ENCODE data around the gene DUOXA1. TPM values are rescaled to one million over a fixed set of nuclear protein-coding genes. Genes with fewer than 3 reads are reported as not detected.

DUOXA1 gene, protein sequence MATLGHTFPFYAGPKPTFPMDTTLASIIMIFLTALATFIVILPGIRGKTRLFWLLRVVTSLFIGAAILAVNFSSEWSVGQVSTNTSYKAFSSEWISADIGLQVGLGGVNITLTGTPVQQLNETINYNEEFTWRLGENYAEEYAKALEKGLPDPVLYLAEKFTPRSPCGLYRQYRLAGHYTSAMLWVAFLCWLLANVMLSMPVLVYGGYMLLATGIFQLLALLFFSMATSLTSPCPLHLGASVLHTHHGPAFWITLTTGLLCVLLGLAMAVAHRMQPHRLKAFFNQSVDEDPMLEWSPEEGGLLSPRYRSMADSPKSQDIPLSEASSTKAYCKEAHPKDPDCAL
- not detected for total RNA-seq

DNA sequence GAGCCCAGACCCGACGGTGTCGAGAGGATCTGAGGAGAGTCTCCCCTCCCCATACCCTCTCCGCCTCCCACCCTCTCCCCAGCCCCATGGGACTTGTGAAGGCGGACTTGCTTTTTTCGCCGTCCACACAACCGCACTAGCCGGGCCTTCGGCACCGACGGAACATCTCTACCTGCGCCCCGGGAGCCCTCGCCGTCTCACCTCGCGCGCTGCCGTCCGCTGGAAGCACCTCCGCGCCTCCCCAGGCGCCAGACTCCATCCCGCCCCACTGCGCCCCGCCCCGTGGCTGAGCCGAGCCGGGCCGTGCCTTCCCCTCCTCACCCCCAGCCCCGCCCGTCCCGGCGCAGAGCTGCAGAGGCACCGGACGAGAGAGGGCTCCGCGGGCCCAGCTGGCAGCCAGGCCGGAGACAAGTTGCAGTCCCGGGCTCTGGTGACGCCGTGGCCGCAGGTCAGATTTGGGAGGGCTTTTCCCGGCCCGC lies at the start of gene DUOXA1, which contains the start of gene DUOX1:
TSS of gene DUOXA1 (minus strand) at position 229 of the 479 bp plus-strand sequence. CDS start 6,865 bp downstream, outside the sequence.
TSS of gene DUOX1 (plus strand) at position 344 of the 479 bp plus-strand sequence. CDS start 1,973 bp downstream, outside the sequence.
- FAIRE-seq, result no peak
- DNase-seq (ENCODE audit: low spot score in 2 of 2), result peak in 1 of 2 donors; percentile 53

- FAIRE-seq, result no peak
- DNase-seq (ENCODE audit: low spot score in 2 of 2), result no peak
Observed at GRCh38 chr15:45177285-45177684, 47.6 kb upstream of the DUOXA1 start.

DNA sequence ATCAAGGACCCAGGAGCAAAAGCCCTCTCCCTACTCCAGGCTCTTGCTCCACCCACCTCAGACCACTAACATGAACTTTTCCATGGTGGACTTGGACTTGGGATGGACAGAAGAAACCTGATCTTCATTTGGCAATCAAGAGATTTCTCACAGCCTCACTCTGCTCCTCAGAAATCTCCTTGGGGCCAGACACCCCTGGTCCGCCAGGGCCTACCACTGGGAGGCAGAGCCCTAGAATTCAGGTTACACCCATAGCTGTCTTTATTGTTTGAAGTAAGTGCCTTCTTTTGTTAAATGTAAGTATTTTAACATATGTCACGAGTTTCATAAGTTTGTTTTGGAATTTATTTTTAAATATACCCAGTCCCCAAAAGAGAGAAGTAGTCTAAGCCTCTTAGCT lies 44.9 kb upstream of the DUOXA1 start:
- DNase-seq (ENCODE audit: low spot score in 2 of 2) (no peak), FAIRE-seq (no peak)

GRCh38 chr15:45174069-45174468 lies 44.4 kb upstream of the DUOXA1 start:
- no peak for FAIRE-seq
- no peak for DNase-seq (ENCODE audit: low spot score in 2 of 2)

DNA sequence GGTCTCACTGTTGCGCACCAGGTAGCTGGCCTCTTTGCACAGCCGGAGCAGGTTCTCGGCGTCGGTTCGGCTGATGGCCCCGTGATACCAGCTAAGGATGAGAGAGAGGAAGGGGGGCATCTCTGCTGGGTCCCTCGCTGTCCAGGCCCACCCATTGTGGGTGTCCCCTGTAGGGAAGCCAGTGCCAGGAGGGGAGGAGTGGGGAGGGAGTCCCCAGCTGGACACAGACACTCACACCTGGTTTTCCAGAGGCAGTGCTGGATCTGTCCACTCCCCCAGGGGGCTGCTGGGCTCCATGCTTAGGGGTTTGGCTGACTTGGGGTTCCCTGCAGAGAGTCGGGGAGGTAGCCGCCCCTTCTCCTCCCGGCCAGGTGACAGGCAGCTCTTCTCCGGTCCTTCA lies 42.2 kb upstream of the DUOXA1 start:
- FAIRE-seq (no peak), DNase-seq (ENCODE audit: low spot score in 2 of 2) (no peak)

- DNase-seq (ENCODE audit: low spot score in 2 of 2) (no peak), FAIRE-seq (no peak)
Observed at GRCh38 chr15:45169608-45170480, 40.2 kb upstream of the DUOXA1 start.

GRCh38 chr15:45168751-45169551 lies 39.3 kb upstream of the DUOXA1 start:
- FAIRE-seq, result no peak
- no peak for DNase-seq (ENCODE audit: low spot score in 2 of 2)

DNA sequence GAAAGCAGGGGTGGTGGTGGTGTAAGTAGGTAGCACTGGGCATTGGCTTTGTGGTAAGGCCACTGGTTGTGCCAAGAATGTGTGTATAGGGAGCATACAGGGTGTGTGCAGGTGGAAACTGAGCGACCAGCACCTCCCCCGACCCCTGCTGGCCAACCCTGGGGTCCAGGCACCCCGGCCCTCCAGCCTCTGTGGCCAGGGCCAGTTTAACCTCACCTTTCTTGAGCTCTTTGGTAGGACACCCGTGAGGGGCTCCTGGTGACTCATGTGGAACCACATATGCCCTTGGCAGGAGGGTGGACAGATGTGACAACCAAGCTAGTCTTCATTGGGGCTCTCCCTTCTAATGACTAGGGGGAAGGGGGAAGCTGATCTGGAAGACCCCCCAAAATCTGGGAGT lies 38.6 kb upstream of the DUOXA1 start:
- no peak for FAIRE-seq
- no peak for DNase-seq (ENCODE audit: low spot score in 2 of 2)

GRCh38 chr15:45167631-45168205 lies 38.0 kb upstream of the DUOXA1 start:
- peak in 1 of 2 donors; percentile 39 for DNase-seq (ENCODE audit: low spot score in 2 of 2)
- no peak for FAIRE-seq

DNA sequence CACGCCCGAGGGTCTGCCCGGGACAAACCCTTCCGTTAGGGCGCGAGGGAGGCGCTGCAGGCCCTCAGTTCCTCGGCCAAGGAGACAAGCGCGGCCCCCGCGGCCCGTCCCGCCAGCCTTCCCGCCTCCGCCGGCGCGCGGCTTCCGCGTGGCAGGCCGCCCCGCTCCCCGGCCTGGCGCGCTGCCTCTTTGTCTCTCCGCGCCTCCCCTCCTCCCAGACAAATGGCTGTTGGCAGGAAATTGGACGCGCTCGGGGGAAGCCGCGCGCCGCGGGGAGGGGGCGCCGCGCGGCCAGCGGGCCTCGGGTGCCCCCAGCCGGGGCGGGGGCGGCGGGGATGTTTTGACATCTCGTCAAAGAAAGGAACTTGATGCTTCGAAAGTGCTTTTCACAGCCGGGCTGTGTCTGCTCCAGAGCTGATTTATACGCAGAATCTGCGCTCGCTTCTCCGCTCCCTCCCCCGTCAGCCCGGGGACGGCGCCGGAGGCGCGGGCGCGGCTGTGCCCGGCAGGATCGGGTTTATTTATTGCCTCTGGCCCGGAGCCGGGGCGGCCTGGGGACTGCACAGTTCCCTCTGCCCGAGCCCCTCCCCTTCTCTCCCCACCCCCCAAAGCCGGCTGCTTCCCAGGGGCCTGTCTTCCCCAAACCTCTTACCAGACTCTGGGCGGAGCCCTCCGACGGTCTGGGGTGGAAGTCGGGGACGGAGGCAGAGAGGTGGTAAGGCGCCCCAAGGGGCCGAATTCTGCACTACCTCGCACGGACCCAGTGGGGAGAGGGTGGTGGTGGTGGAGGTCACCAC lies 37.4 kb upstream of the DUOXA1 start:
- no peak for FAIRE-seq

DNA sequence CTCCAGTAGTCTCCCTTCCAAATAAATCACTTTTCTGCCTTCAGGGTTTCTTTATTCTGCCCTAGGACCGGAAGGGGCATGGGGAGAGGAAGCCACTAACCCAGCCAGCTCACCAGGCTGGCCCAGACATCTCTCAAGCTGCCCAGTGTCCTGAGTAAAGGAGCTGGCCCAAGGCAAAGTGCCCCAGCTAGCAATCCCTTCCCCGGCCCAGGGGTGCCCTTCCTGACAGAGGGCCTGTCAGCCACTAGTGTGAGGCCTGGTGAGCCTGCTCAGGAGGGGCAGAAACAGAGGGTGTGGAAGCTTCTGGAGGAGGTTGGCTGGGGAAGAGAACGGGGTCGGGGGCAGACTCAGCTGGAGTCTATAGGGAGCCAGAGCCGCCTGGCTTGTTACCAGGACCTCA lies 35.9 kb upstream of the DUOXA1 start:
- DNase-seq (ENCODE audit: low spot score in 2 of 2), result no peak
- FAIRE-seq, result no peak

More for the DNA sequence above, 37.4 kb upstream of the DUOXA1 start:
- DNase-seq (ENCODE audit: low spot score in 2 of 2), result peak; percentile 86 to 94

DNA sequence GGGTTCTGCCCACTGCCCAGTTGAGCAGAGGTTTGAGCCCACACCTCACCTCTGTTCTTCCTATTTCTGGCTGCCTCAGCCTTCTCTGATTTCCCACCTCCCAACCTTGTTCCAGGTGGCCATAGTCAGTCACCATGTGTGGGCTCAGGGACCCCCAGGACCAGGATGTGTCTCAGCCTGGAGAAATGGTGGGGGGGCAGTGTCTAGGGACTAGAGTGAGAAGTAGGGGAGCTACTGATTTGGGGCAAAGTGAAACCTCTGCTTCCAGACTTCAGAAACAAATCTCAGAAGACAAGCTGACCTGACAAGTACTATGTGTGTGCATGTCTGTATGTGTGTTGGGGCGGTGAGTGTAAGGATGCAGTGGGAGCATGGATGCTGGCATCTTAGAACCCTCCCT lies 35.2 kb upstream of the DUOXA1 start:
- DNase-seq (ENCODE audit: low spot score in 2 of 2) (no peak), FAIRE-seq (no peak)

GRCh38 chr15:45163508-45163856 lies 33.8 kb upstream of the DUOXA1 start:
- DNase-seq (ENCODE audit: low spot score in 2 of 2), result no peak
- FAIRE-seq, result no peak

GRCh38 chr15:45162771-45163507 lies 33.3 kb upstream of the DUOXA1 start:
- peak; percentile 78 to 92 for DNase-seq (ENCODE audit: low spot score in 2 of 2)
- no peak for FAIRE-seq

DNA sequence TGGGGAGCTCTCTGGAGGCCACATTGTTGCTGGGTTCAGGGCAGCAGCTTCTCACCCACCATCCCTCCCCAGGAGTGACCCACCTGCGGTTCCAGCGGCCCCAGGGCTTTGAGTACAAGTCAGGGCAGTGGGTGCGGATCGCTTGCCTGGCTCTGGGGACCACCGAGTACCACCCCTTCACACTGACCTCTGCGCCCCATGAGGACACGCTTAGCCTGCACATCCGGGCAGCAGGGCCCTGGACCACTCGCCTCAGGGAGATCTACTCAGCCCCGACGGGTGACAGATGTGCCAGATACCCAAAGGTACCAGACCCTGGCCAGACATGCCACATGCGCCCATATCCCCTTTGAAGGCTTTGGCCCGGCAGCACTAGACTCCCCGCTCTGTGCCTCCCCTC lies 32.0 kb upstream of the DUOXA1 start:
- DNase-seq (ENCODE audit: low spot score in 2 of 2) (no peak), FAIRE-seq (no peak)

DNA sequence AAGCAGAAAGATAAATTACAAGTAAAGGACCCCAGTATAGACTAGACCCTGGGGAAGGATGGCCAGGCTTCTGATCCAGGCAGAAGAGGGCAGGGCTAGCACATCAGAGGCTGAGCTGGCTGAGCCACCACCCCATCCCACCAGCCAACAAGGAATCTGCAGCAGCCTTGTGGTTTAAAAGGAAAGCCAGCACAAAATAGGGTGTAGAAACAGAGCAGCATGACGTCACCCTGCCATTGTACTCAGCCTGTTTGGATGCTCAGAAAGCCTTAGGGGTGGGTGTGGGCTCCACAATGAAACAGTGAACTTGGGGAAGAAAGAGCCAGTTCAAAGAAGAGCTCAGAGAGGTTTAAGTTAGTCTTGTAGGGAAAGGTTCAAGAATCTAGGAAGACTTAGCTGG lies 28.3 kb upstream of the DUOXA1 start:
- FAIRE-seq (no peak), DNase-seq (ENCODE audit: low spot score in 2 of 2) (peak; percentile 47 to 57)

GRCh38 chr15:45156744-45157455 lies 27.2 kb upstream of the DUOXA1 start:
- FAIRE-seq (no peak), DNase-seq (ENCODE audit: low spot score in 2 of 2) (no peak)

GRCh38 chr15:45155739-45156138 lies 26.1 kb upstream of the DUOXA1 start:
- FAIRE-seq, result no peak
- no peak for DNase-seq (ENCODE audit: low spot score in 2 of 2)
